HL-60 (cell line): ENCODE data around the gene EXOC3L2.

ENCODE experiments used
- DNase-seq, 2 experiments: peaks; one replicate each; pipeline ENCODE4 v3.0.0-alpha.2; 2010 to 2020; ENCODE audit warnings: low read depth in 1 of 2, low spot score in 1 of 2
- H3K27ac ChIP-seq: fragments of 250-450 bp; sonication (Bioruptor Pico); replicated peaks from 2 replicates; pipeline ENCODE4 v1.5.1; 2020; ENCODE audit warnings: mild to moderate bottlenecking, moderate library complexity
- H3K27me3 ChIP-seq: fragments of 250-450 bp; sonication (Bioruptor Pico); 2 replicates; pipeline ENCODE4 v1.5.1; 2021; ENCODE audit warnings: mild to moderate bottlenecking, moderate library complexity; ENCODE audit not compliant: insufficient read depth, poor library complexity, severe bottlenecking
- H3K4me3 ChIP-seq: replicated peaks from 2 replicates; pipeline ENCODE4 v1.5.1; 2011; ENCODE audit warnings: mild to moderate bottlenecking, control low read depth, low read length; ENCODE audit not compliant: insufficient read depth
- CTCF ChIP-seq: IDR thresholded peaks from one replicate; pipeline ENCODE4 v1.5.1; 2011; ENCODE audit warnings: low read length, control low read depth, inconsistent platforms; ENCODE audit not compliant: insufficient read depth
- GABPA ChIP-seq: IDR thresholded peaks from 2 replicates; pipeline ENCODE4 v1.6.1; 2012; ENCODE audit warnings: low read depth
- POLR2AphosphoS5 ChIP-seq: IDR thresholded peaks from 2 replicates; pipeline ENCODE4 v1.6.1; 2012; ENCODE audit warnings: low read depth
- REST ChIP-seq: IDR thresholded peaks from 2 replicates; pipeline ENCODE4 v1.6.1; 2012; ENCODE audit warnings: low read depth; ENCODE audit not compliant: insufficient replicate concordance
- SPI1 ChIP-seq: IDR thresholded peaks from 2 replicates; pipeline ENCODE4 v1.6.1; 2012; ENCODE audit warnings: low read depth, mild to moderate bottlenecking, borderline replicate concordance

EXOC3L2 gene

GRCh38 chr19:45175515-45176345, 69.5 kb downstream of the EXOC3L2 start:
- no peak for TF ChIP-seq POLR2AphosphoS5
- no peak for TF ChIP-seq CTCF
- no peak for TF ChIP-seq GABPA
- no peak for TF ChIP-seq SPI1
- no peak for TF ChIP-seq REST
- peak in 1 of 2 experiments; percentile 37 for DNase-seq
- Histone ChIP-seq H3K4me3 (no peak overlapping the region), H3K27ac (no peak overlapping the region; the same call in 1 of the 2 replicates), H3K27me3 (no peaks in the 10 kb centered on the region)

- DNase-seq: no peak
- H3K4me3 ChIP-seq: no peak overlapping the region
- no peaks in the 10 kb centered on the region for H3K27me3 ChIP-seq
- TF ChIP-seq POLR2AphosphoS5 (no peak), CTCF (no peak), REST (no peak), GABPA (no peak), SPI1 (no peak)
- no peak overlapping the region for H3K27ac ChIP-seq
These were observed 71.4 kb downstream of the EXOC3L2 start for GRCh38 chr19:45173816-45174215.

- no peak overlapping the region for H3K27ac ChIP-seq
- H3K4me3 ChIP-seq: no peak overlapping the region
- no peaks in the 10 kb centered on the region for H3K27me3 ChIP-seq
- no peak for DNase-seq
- TF ChIP-seq CTCF (no peak), SPI1 (no peak), REST (no peak), GABPA (no peak), POLR2AphosphoS5 (no peak)
These were observed 72.5 kb downstream of the EXOC3L2 start for GRCh38 chr19:45172611-45173208.
